Endothelial cell of umbilical vein (primary cell): ENCODE data around the gene ATXN1. TPM values are rescaled to one million over a fixed set of nuclear protein-coding genes. Genes with fewer than 3 reads are reported as not detected.

Experiments used
- BruUV-seq: library from RNA; stranded (reverse); fragments of 400-500 nt; replicated peaks from 2 replicates; lab custom pipeline; 2021; lab: Mats Ljungman, UMichigan
- CTCF ChIA-PET: fragments of 300-600, 350-600 bp; sonication (Branson Sonifier 250); formaldehyde crosslinking; loops from one replicate; lab custom pipeline; 2021; ENCODE audit warnings: antibody characterized with exemption, inconsistent platforms; lab: Charles Lee
- POLR2A ChIA-PET: fragments of 300-600, 350-600 bp; sonication (Branson Sonifier 250); formaldehyde crosslinking; loops from one replicate; lab custom pipeline; 2021; ENCODE audit warnings: antibody characterized with exemption, inconsistent platforms; lab: Charles Lee
- DNase-seq: peaks from one replicate; pipeline ENCODE4 v3.0.0-alpha.2; 2011; ENCODE audit warnings: low read depth, low spot score
- FAIRE-seq: peaks from 2 replicates; lab custom pipeline; 2011; peaks lifted over from hg19 to GRCh38; lab: Jason Lieb, UNC
- H2AFZ ChIP-seq: 2 replicates; pipeline ENCODE4 v1.6.0; 2012; ENCODE audit warnings: low read depth, low read length, control low read depth, inconsistent platforms
- H3K27ac ChIP-seq: 2 replicates; pipeline ENCODE4 v1.5.1; 2011; ENCODE audit warnings: low read depth, mild to moderate bottlenecking, control low read depth, low read length, moderate library complexity; ENCODE audit not compliant: insufficient read depth
- H3K27me3 ChIP-seq, 2 experiments: 2 replicates each; pipeline versions ENCODE4 v1.6.0 to v1.6.1; 2011; ENCODE audit warnings: low read length in 2 of 2, mixed read lengths in 1 of 2; ENCODE audit not compliant: control insufficient read depth in 2 of 2, insufficient read depth in 2 of 2
- H3K36me3 ChIP-seq, 2 experiments: 2 replicates in 1 of 2; 3 replicates in 1 of 2; pipeline ENCODE4 v1.5.1; 2011; ENCODE audit warnings: low read length in 2 of 2, mild to moderate bottlenecking in 1 of 2, moderate library complexity in 1 of 2; ENCODE audit not compliant: control insufficient read depth in 2 of 2, insufficient read depth in 2 of 2; ENCODE audit errors: extremely low read depth in 1 of 2
- H3K4me1 ChIP-seq: 3 replicates; pipeline ENCODE4 v1.5.1; 2011; ENCODE audit warnings: mild to moderate bottlenecking, low read length; ENCODE audit not compliant: control insufficient read depth, insufficient read depth; ENCODE audit errors: extremely low read depth
- H3K4me2 ChIP-seq: 2 replicates; pipeline ENCODE4 v1.6.1; 2011; ENCODE audit warnings: low read length, control low read depth, mixed read lengths; ENCODE audit not compliant: insufficient read depth
- H3K4me3 ChIP-seq, 3 experiments: fragments of 200-600 bp in 1 of 3; sonication (generic), shearing (Covaris generic) in 1 of 3; replicated peaks in 1 of 3; 2 replicates each; pipeline ENCODE4 v1.5.1; 2011 to 2016; ENCODE audit warnings: control low read depth in 3 of 3, low read length in 3 of 3, mild to moderate bottlenecking in 2 of 3, inconsistent platforms in 1 of 3, low read depth in 1 of 3, moderate library complexity in 1 of 3; ENCODE audit not compliant: insufficient read depth in 1 of 3
- H3K79me2 ChIP-seq: 2 replicates; pipeline ENCODE4 v1.6.0; 2012; ENCODE audit warnings: low read length, inconsistent platforms; ENCODE audit not compliant: control insufficient read depth, insufficient read depth
- H3K9ac ChIP-seq: replicated peaks from 2 replicates; pipeline ENCODE3; 2011; ENCODE audit warnings: low read length, control low read depth; ENCODE audit not compliant: insufficient read depth; ENCODE audit errors: extremely low read depth
- H3K9me1 ChIP-seq: replicated peaks from 3 replicates; pipeline ENCODE4 v1.6.0; 2011; ENCODE audit warnings: mild to moderate bottlenecking, low read length; ENCODE audit not compliant: control insufficient read depth, insufficient read depth; ENCODE audit errors: extremely low read depth
- H3K9me3 ChIP-seq: replicated peaks from 2 replicates; pipeline ENCODE4 v1.5.1; 2012; ENCODE audit warnings: low read length, inconsistent platforms; ENCODE audit not compliant: control insufficient read depth, insufficient read depth
- H4K20me1 ChIP-seq: replicated peaks from 2 replicates; pipeline ENCODE3; 2011; ENCODE audit warnings: mild to moderate bottlenecking, low read length; ENCODE audit not compliant: control insufficient read depth, insufficient read depth; ENCODE audit errors: extremely low read depth
- EZH2 ChIP-seq: IDR thresholded peaks from 2 replicates; pipeline ENCODE4 v1.6.1; 2012; ENCODE audit warnings: borderline replicate concordance, low read depth, mild to moderate bottlenecking, moderate library complexity, low read length, inconsistent platforms; ENCODE audit not compliant: severe bottlenecking
- FOS ChIP-seq: IDR thresholded peaks from 2 replicates; pipeline ENCODE4 v1.6.1; 2011; ENCODE audit warnings: mild to moderate bottlenecking, low read length, moderate library complexity, borderline replicate concordance; ENCODE audit not compliant: insufficient read depth
- GATA2 ChIP-seq: IDR thresholded peaks from 2 replicates; pipeline ENCODE4 v1.7.0; 2011; ENCODE audit warnings: low read depth, mild to moderate bottlenecking, moderate library complexity, mixed read lengths, low read length; ENCODE audit not compliant: insufficient read length, insufficient read depth
- JUN ChIP-seq: IDR thresholded peaks from 2 replicates; pipeline ENCODE4 v1.6.1; 2011; ENCODE audit warnings: borderline replicate concordance, low read depth; ENCODE audit not compliant: insufficient read length, insufficient read depth
- MYC ChIP-seq: IDR thresholded peaks from one replicate; pipeline ENCODE4 v1.6.1; 2011; ENCODE audit warnings: mild to moderate bottlenecking, low read depth, low read length
- POLR2A ChIP-seq: IDR thresholded peaks from 2 replicates; pipeline ENCODE4 v1.6.1; 2012; ENCODE audit warnings: low read depth, mild to moderate bottlenecking, control low read depth, low read length
- POLR2AphosphoS5 ChIP-seq: IDR thresholded peaks from 2 replicates; pipeline ENCODE4 v1.6.1; 2012; ENCODE audit warnings: low read depth, mild to moderate bottlenecking, control low read depth, low read length, moderate library complexity; ENCODE audit not compliant: insufficient read depth
- dilution Hi-C: fragments of 300-500 bp; cut with MboI; formaldehyde crosslinking; loops from one replicate; pipeline ENCODE4 v1.15.0; 2019; ENCODE audit warnings: low sequenced_read_pairs; ENCODE audit not compliant: extremely low pct_ligation_motif_present
- intact Hi-C: fragments of 100-400 bp; cut with micrococcal nuclease; formaldehyde crosslinking; loops from one replicate; pipeline ENCODE4 v1.10.0; 2022
- polyA plus RNA-seq, 4 experiments: library from polyadenylated mRNA; depleted of rRNA in 3 of 4; stranded (reverse) in 3 of 4; unstranded in 1 of 4; fragments of >200 nt; gene quantifications; 2 replicates each; pipeline versions ENCODE4 v1.2.1 to v1.2.3, GENCODE V29; 2011 to 2012; ENCODE audit warnings: missing spikeins in 1 of 4
- total RNA-seq: library from RNA; stranded (reverse); gene quantifications from 2 replicates; pipeline ENCODE4 v1.2.3, GENCODE V29; 2021
- TF ChIP-seq, protein P1 (sequence below): IDR thresholded peaks from 2 replicates; pipeline ENCODE4 v1.6.1; 2011; ENCODE audit not compliant: insufficient read depth, insufficient read length
- TF ChIP-seq, protein P2 (sequence below), 2 donors: IDR thresholded peaks; 1 replicate in 1 of 2; 2 replicates in 1 of 2; pipeline ENCODE4 v1.5.1; 2011; ENCODE audit warnings: low read length in 2 of 2, mild to moderate bottlenecking in 2 of 2, moderate library complexity in 2 of 2, control low read depth in 1 of 2, inconsistent platforms in 1 of 2, low read depth in 1 of 2; ENCODE audit not compliant: insufficient read depth in 1 of 2; ENCODE audit errors: extremely low read depth in 1 of 2

Gene ATXN1
- total and polyA plus RNA-seq, 2 donors (not counting 3 experiments of a cell fraction or from before 2014, with no cell fraction given), result 16.4 to 33.0 TPM

DNA sequence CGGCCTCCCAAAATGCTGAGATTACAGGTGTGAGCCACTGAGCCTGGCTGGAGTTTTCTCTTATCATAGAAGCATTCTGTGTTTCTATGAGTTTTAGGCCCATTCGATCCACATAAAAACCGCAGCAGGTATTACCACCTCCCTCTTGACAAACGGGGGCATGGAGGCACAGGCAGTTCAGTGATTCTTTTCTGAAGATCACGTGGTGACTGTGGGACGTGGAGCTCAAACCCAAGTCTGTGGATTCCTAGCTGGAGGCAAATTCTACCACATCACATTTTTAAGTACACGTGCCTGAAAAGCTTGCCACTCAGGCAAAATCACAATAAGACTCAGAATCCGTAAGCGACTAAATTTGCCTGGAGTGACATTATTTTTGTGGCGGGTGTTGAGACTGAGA is 331.6 kb downstream of the ATXN1 start:
- FAIRE-seq (no peak), DNase-seq (no peak)
- intact Hi-C loops (no loop called here), dilution Hi-C loops (no loop called here)
- ChIA-PET CTCF (no interaction called here), POLR2A (no interaction called here)
- TF ChIP-seq POLR2AphosphoS5 (no peak), FOS (no peak), POLR2A (no peak), MYC (no peak), JUN (no peak), GATA2 (no peak), EZH2 (no peak)
- TF ChIP-seq, protein P1, sequence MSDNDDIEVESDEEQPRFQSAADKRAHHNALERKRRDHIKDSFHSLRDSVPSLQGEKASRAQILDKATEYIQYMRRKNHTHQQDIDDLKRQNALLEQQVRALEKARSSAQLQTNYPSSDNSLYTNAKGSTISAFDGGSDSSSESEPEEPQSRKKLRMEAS, result no peak
- TF ChIP-seq, protein P2, sequence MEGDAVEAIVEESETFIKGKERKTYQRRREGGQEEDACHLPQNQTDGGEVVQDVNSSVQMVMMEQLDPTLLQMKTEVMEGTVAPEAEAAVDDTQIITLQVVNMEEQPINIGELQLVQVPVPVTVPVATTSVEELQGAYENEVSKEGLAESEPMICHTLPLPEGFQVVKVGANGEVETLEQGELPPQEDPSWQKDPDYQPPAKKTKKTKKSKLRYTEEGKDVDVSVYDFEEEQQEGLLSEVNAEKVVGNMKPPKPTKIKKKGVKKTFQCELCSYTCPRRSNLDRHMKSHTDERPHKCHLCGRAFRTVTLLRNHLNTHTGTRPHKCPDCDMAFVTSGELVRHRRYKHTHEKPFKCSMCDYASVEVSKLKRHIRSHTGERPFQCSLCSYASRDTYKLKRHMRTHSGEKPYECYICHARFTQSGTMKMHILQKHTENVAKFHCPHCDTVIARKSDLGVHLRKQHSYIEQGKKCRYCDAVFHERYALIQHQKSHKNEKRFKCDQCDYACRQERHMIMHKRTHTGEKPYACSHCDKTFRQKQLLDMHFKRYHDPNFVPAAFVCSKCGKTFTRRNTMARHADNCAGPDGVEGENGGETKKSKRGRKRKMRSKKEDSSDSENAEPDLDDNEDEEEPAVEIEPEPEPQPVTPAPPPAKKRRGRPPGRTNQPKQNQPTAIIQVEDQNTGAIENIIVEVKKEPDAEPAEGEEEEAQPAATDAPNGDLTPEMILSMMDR (IDR thresholded peaks at IDR 0.05; ENCODE audit: extremely low read depth in 1 of 2, insufficient read depth in 1 of 2, low read depth in 1 of 2, low read length in 2 of 2), result no peak
- Histone ChIP-seq H3K9ac (no peak overlapping the region), H3K79me2 (no peaks in the 10 kb centered on the region), H3K9me3 (no peaks in the 10 kb centered on the region), H3K4me2 (no peak overlapping the region), H3K4me3 (no peak overlapping the region), H3K27me3 (no peaks in the 10 kb centered on the region), H3K36me3 (no peaks in the 10 kb centered on the region), H3K4me1 (no peaks in the 10 kb centered on the region), H3K27ac (no peak overlapping the region), H4K20me1 (no peaks in the 10 kb centered on the region), H3K9me1 (no peaks in the 10 kb centered on the region), H2AFZ (no peak overlapping the region)
- BruUV-seq, result no TSS peak
